Caco-2 (cell line): Measurements from ENCODE around the gene ZXDC. TPM values are rescaled to one million over a fixed set of nuclear protein-coding genes. Genes with fewer than 3 reads are reported as not detected.

Experiments used
- BruUV-seq: library from RNA; stranded (reverse); fragments of 400-500 nt; replicated peaks from 2 replicates; lab custom pipeline; 2021; lab: Mats Ljungman, UMichigan
- CTCF ChIA-PET: fragments of 300-600 bp; sonication (Branson Sonifier 250); formaldehyde crosslinking; loops from one replicate; lab custom pipeline; 2022; ENCODE audit warnings: antibody characterized with exemption; lab: Charles Lee
- POLR2A ChIA-PET: fragments of 300-600 bp; sonication (Branson Sonifier 250); formaldehyde crosslinking; loops from one replicate; lab custom pipeline; 2022; ENCODE audit warnings: antibody characterized with exemption; lab: Charles Lee
- DNase-seq, 2 experiments: peaks; one replicate each; pipeline versions ENCODE4 v3.0.0 to v3.0.0-alpha.2; 2020 to 2022
- H3K27me3 ChIP-seq: replicated peaks from 2 replicates; pipeline ENCODE4 v1.6.0; 2011; ENCODE audit warnings: low read length; ENCODE audit not compliant: control insufficient read depth, insufficient read depth
- H3K36me3 ChIP-seq: 2 replicates; pipeline ENCODE4 v1.5.1; 2011; ENCODE audit warnings: low read length; ENCODE audit not compliant: control insufficient read depth, insufficient read depth
- H3K4me1 ChIP-seq: fragments of 250-450 bp; sonication (Bioruptor Pico); 2 replicates; pipeline ENCODE4 v1.5.1; 2020; ENCODE audit warnings: mild to moderate bottlenecking
- H3K4me3 ChIP-seq: 2 replicates; pipeline ENCODE4 v1.5.1; 2011; ENCODE audit warnings: low read depth, mild to moderate bottlenecking, control low read depth, low read length
- H3K9me3 ChIP-seq: fragments of 250-450 bp; sonication (Bioruptor Pico); 2 replicates; pipeline ENCODE4 v1.5.1; 2020; ENCODE audit warnings: mild to moderate bottlenecking, moderate library complexity
- H3K27ac Mint-ChIP-seq: one replicate; pipeline ENCODE4 v1.8.0; 2022; ENCODE audit warnings: mixed read lengths; ENCODE audit not compliant: unreplicated experiment
- H3K27me3 Mint-ChIP-seq: one replicate; pipeline ENCODE4 v1.8.0; 2022; ENCODE audit warnings: mixed read lengths; ENCODE audit not compliant: insufficient read depth, unreplicated experiment
- H3K36me3 Mint-ChIP-seq: one replicate; pipeline ENCODE4 v1.8.0; 2022; ENCODE audit warnings: mild to moderate bottlenecking, mixed read lengths; ENCODE audit not compliant: insufficient read depth, unreplicated experiment
- H3K4me1 Mint-ChIP-seq: one replicate; pipeline ENCODE4 v1.8.0; 2022; ENCODE audit warnings: low read depth, mixed read lengths; ENCODE audit not compliant: unreplicated experiment
- H3K4me3 Mint-ChIP-seq: one replicate; pipeline ENCODE4 v1.8.0; 2022; ENCODE audit warnings: mild to moderate bottlenecking, moderate library complexity, mixed read lengths; ENCODE audit not compliant: unreplicated experiment
- H3K9me3 Mint-ChIP-seq: one replicate; pipeline ENCODE4 v1.8.0; 2022; ENCODE audit warnings: mixed read lengths; ENCODE audit not compliant: unreplicated experiment
- intact Hi-C: fragments of 100-400 bp; cut with micrococcal nuclease; formaldehyde crosslinking; loops from one replicate; pipeline ENCODE4 v1.10.0; 2022; ENCODE audit not compliant: unreplicated experiment
- total RNA-seq: library from RNA; stranded (reverse); gene quantifications from 2 replicates; pipeline ENCODE4 v1.2.3, GENCODE V29; 2022
- TF ChIP-seq, protein P1 (sequence below), 2 experiments: fragments of 200-600 bp in 1 of 2; IDR thresholded peaks; 1 replicate in 1 of 2; 2 replicates in 1 of 2; pipeline versions ENCODE4 v1.5.1 to v1.8.0; 2011 to 2022; ENCODE audit warnings: antibody characterized with exemption in 1 of 2, control low read depth in 1 of 2, inconsistent platforms in 1 of 2, low read depth in 1 of 2, low read length in 1 of 2, mild to moderate bottlenecking in 1 of 2, moderate library complexity in 1 of 2; ENCODE audit not compliant: insufficient read depth in 1 of 2, severe bottlenecking in 1 of 2, unreplicated experiment in 1 of 2

Gene ZXDC
- total RNA-seq, 1 experiment from 2014 or later: 28.7 TPM

DNA sequence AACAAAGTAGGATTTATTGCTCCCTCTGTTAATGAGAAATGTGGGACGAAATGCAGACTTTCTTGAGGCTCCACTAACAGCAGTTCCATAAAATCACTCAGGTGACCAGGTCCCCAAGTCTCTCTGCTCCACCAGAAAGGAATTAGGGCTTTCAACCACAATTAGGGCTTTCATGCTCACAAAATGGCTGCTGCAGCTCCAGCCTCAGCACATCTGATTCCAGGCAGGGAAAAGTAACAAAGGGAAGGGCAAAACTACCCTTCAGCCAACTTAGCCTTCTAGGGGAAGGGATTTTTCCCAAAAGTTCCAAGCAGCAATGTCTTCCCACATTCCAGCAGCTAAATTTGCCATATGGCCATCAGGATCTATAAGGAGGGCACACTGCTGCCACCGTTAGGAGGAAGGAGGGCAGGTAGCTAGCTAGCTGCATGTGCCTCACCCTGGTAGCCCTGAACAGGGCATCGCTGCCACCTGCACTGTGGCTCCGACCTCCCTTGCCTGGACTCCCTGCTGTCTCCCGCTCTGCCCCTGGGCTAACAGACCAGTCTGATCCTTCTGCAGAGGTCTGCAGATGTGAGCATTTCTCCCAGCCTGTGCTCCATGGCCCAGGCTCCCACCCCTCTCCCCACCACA, 68.2 kb downstream of the ZXDC start:
- Histone ChIP-seq H3K4me3 (no peak overlapping the region), H3K4me1 (no peaks in the 10 kb centered on the region), H3K36me3 (no peaks in the 10 kb centered on the region), H3K9me3 (no peaks in the 10 kb centered on the region), H3K27me3 (no peaks in the 10 kb centered on the region; the same call in 1 of the 2 replicates)
- CTCF ChIA-PET: no interaction called here
- Mint-ChIP-seq H3K4me1 (no peaks in the 10 kb centered on the region), H3K27me3 (peaks cover 21% of the 10 kb centered on the region), H3K27ac (no peak overlapping the region), H3K9me3 (no peaks in the 10 kb centered on the region), H3K4me3 (no peak overlapping the region), H3K36me3 (no peaks in the 10 kb centered on the region)
- no peak for DNase-seq
- POLR2A ChIA-PET: no interaction called here
- TF ChIP-seq, protein P1, sequence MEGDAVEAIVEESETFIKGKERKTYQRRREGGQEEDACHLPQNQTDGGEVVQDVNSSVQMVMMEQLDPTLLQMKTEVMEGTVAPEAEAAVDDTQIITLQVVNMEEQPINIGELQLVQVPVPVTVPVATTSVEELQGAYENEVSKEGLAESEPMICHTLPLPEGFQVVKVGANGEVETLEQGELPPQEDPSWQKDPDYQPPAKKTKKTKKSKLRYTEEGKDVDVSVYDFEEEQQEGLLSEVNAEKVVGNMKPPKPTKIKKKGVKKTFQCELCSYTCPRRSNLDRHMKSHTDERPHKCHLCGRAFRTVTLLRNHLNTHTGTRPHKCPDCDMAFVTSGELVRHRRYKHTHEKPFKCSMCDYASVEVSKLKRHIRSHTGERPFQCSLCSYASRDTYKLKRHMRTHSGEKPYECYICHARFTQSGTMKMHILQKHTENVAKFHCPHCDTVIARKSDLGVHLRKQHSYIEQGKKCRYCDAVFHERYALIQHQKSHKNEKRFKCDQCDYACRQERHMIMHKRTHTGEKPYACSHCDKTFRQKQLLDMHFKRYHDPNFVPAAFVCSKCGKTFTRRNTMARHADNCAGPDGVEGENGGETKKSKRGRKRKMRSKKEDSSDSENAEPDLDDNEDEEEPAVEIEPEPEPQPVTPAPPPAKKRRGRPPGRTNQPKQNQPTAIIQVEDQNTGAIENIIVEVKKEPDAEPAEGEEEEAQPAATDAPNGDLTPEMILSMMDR (IDR thresholded peaks at IDR 0.05; ENCODE audit: insufficient read depth in 1 of 2, low read depth in 1 of 2, low read length in 1 of 2, severe bottlenecking in 1 of 2, unreplicated experiment in 1 of 2): no peak
- BruUV-seq: no TSS peak
- intact Hi-C loops: no loop called here

DNA sequence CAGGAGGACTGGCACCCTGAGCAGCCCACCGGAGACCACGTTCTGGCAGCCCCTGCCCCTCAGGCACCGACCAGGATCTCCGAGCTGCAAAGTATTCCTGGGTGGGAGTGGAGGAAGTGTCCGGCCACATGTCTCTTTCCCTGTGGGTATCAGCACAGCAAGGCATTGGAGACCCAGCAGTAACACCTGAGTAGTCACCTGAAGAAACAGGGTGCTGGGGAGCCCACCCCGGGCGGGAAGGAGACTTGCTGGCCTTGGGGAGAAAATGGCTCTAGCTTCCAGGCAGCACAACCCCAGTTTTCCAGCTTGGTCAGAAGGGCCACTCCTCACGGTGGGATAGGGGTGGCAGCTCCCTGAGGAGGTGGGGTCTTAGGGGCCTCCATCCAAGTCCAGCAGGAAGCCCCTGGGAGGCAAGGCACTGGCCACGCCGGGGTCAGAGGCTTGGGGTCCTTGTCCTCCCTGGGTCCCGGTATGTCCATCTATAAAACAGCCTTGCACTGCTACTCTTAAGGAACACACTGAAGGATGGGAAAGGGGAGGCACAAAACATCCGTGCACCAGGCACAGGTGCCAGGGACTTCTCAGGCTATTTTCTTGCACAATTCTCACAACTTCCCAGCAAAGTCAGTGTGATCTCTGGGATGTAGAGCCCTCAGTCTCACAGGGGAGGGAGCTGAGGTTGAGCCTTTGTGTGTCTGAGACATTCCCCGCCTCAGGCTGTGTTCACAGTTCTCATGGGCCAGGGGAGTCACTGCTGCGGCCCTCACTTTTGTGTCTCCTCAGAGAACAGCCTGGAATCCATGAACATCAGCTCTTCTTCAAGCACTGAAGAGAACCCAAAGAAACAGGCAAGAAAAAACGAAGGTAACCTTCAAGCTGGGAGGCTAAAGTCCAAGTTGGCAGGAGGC, 69.0 kb downstream of the ZXDC start:
- Mint-ChIP-seq H3K9me3 (no peaks in the 10 kb centered on the region), H3K4me3 (no peak overlapping the region), H3K27ac (no peak overlapping the region), H3K27me3 (peaks cover 19% of the 10 kb centered on the region), H3K4me1 (no peaks in the 10 kb centered on the region), H3K36me3 (no peaks in the 10 kb centered on the region)
- intact Hi-C loops: no loop called here
- Histone ChIP-seq H3K36me3 (no peaks in the 10 kb centered on the region), H3K4me3 (no peak overlapping the region), H3K27me3 (no peaks in the 10 kb centered on the region; the same call in 1 of the 2 replicates), H3K9me3 (no peaks in the 10 kb centered on the region), H3K4me1 (no peaks in the 10 kb centered on the region)
- CTCF ChIA-PET: interaction anchor here (0.6 kb wide), 1 partner anchor 25 kb away, joined by 5 read pairs; no protein-coding TSS in a partner anchor
- POLR2A ChIA-PET: no interaction called here
- no TSS peak for BruUV-seq
- no peak for DNase-seq
- TF ChIP-seq, protein P1 (IDR thresholded peaks at IDR 0.05; ENCODE audit: insufficient read depth in 1 of 2, low read depth in 1 of 2, low read length in 1 of 2, severe bottlenecking in 1 of 2, unreplicated experiment in 1 of 2): no peak

DNA sequence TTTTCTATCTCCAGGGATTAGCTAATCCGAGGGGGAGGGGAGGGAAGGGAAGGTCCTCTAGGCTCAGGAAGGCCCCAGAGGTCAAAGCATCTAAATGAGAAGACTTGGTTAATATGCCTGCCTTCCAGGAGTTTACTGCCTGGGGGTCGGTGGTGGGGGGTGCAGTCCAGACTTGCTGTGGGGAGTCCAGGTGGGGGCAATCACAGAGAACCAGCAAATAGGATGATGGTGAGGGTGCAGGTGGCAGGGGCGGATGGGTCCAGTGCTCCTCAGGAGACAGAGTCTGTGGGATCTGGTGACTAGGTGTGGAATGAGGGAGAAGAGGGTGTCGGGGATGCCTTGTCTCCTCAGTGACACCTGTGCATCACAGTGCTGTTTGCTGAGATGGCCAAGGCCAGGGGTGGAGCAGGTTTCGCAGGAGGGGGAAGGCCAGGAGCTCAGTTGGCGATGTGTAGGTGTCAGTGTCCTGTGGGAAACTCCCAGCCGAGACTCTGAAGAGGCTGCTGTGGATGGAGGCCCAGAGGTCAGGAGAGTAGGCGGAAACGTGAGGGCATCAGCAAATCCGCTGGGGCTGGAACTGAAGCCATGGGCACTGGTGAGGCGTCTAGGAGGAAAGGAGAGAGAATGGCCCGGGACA, 72.9 kb downstream of the ZXDC start:
- POLR2A ChIA-PET: no interaction called here
- Histone ChIP-seq H3K4me1 (no peaks in the 10 kb centered on the region), H3K27me3 (no peaks in the 10 kb centered on the region; the same call in 1 of the 2 replicates), H3K9me3 (no peaks in the 10 kb centered on the region), H3K36me3 (no peaks in the 10 kb centered on the region), H3K4me3 (no peak overlapping the region)
- H3K36me3 Mint-ChIP-seq: no peaks in the 10 kb centered on the region
- H3K27ac Mint-ChIP-seq: no peak overlapping the region
- DNase-seq: no peak
- CTCF ChIA-PET: interaction anchor here (0.6 to 0.7 kb wide), 2 partner anchors 9 to 72 kb away, joined by 3 read pairs; no protein-coding TSS in a partner anchor
- TF ChIP-seq, protein P1 (IDR thresholded peaks at IDR 0.05; ENCODE audit: insufficient read depth in 1 of 2, low read depth in 1 of 2, low read length in 1 of 2, severe bottlenecking in 1 of 2, unreplicated experiment in 1 of 2): no peak
- peaks cover 11% of the 10 kb centered on the region for H3K27me3 Mint-ChIP-seq
- H3K4me1 Mint-ChIP-seq: no peaks in the 10 kb centered on the region
- BruUV-seq: no TSS peak
- intact Hi-C loops: no loop called here
- H3K9me3 Mint-ChIP-seq: no peaks in the 10 kb centered on the region
- H3K4me3 Mint-ChIP-seq: no peak overlapping the region
